ENCODE data around the gene ZDHHC11B.
"Not testable (repeated sequence)": the region's sequence is repeated elsewhere in the genome, so short reads cannot be mapped to it uniquely, and the experiment has no call there.

Gene ZDHHC11B

GRCh38 chr5:683551-684481 is 100.7 kb downstream of the ZDHHC11B start:
- no peak for DNase-seq

GRCh38 chr5:682651-683358 is 101.7 kb downstream of the ZDHHC11B start:
- not testable (repeated sequence) for DNase-seq

- not testable (repeated sequence) for DNase-seq
Observed at GRCh38 chr5:682216-682615, 102.3 kb downstream of the ZDHHC11B start.

- not testable (repeated sequence) for DNase-seq
Observed at GRCh38 chr5:681317-682191, 103.0 kb downstream of the ZDHHC11B start.

GRCh38 chr5:680836-681235 is 103.7 kb downstream of the ZDHHC11B start:
- not testable (repeated sequence) for DNase-seq

- not testable (repeated sequence) for DNase-seq
Observed at GRCh38 chr5:680118-680795, 104.3 kb downstream of the ZDHHC11B start.

- not testable (repeated sequence) for DNase-seq
Observed at GRCh38 chr5:679166-679895, 105.2 kb downstream of the ZDHHC11B start.

- not testable (repeated sequence) for DNase-seq
Observed at GRCh38 chr5:678521-678920, 106.0 kb downstream of the ZDHHC11B start.

- DNase-seq: no peak
Observed at GRCh38 chr5:677131-678101, 107.1 kb downstream of the ZDHHC11B start.

- no peak for DNase-seq
Observed at GRCh38 chr5:676699-677076, 107.8 kb downstream of the ZDHHC11B start.

- DNase-seq: no peak
Observed at GRCh38 chr5:675871-676698, 108.4 kb downstream of the ZDHHC11B start.

- DNase-seq: no peak
Observed at GRCh38 chr5:675111-675870, 109.2 kb downstream of the ZDHHC11B start.

GRCh38 chr5:674630-675011 is 109.9 kb downstream of the ZDHHC11B start:
- no peak for DNase-seq

- no peak for DNase-seq
Observed at GRCh38 chr5:673831-674629, 110.5 kb downstream of the ZDHHC11B start.

GRCh38 chr5:673161-673830 is 111.2 kb downstream of the ZDHHC11B start:
- no peak for DNase-seq

GRCh38 chr5:672329-673160 is 112.0 kb downstream of the ZDHHC11B start:
- peak; percentile 100 for DNase-seq
